Neural crest cell (in vitro differentiated cells): ENCODE measurements around the gene TCEA2. TPM values are rescaled to one million over a fixed set of nuclear protein-coding genes. Genes with fewer than 3 reads are reported as not detected.

Experiments
- DNase-seq: peaks from one replicate; pipeline ENCODE4 v3.0.0; 2021; ENCODE audit warnings: low read depth, mixed read lengths, low spot score
- H3K27ac Mint-ChIP-seq: one replicate; pipeline ENCODE4 v1.8.0; 2021; ENCODE audit warnings: mild to moderate bottlenecking, mixed read lengths; ENCODE audit not compliant: unreplicated experiment
- H3K27me3 Mint-ChIP-seq: 2 replicates; pipeline ENCODE4 v1.8.0; 2021; ENCODE audit warnings: low read depth, mild to moderate bottlenecking, mixed read lengths
- H3K36me3 Mint-ChIP-seq: 2 replicates; pipeline ENCODE4 v1.8.0; 2021; ENCODE audit warnings: low read depth, mild to moderate bottlenecking, mixed read lengths
- H3K4me1 Mint-ChIP-seq: 2 replicates; pipeline ENCODE4 v1.8.0; 2021; ENCODE audit warnings: mixed read lengths
- H3K4me3 Mint-ChIP-seq: one replicate; pipeline ENCODE4 v1.8.0; 2021; ENCODE audit warnings: mild to moderate bottlenecking, mixed read lengths
- H3K9me3 Mint-ChIP-seq: 2 replicates; pipeline ENCODE4 v1.8.0; 2021; ENCODE audit warnings: mixed read lengths
- CTCF ChIP-seq: fragments of 200-600 bp; sonication (generic); conservative IDR thresholded peaks from 2 replicates; pipeline ENCODE4 v1.5.0; 2021; ENCODE audit warnings: antibody characterized with exemption, mild to moderate bottlenecking
- total RNA-seq: library from RNA; stranded (reverse); gene quantifications from 2 replicates; pipeline ENCODE4 v1.2.1, GENCODE V29; 2021

Gene TCEA2
- total RNA-seq, 1 donor from 2014 or later: 82.5 TPM

- TF ChIP-seq CTCF: no peak
- no peak for DNase-seq
- H3K27me3 Mint-ChIP-seq: peaks cover 11% of the 10 kb centered on the region
- no peak overlapping the region for H3K27ac Mint-ChIP-seq
- H3K9me3 Mint-ChIP-seq: no peaks in the 10 kb centered on the region
- H3K36me3 Mint-ChIP-seq: no peaks in the 10 kb centered on the region
- peaks cover under 1% of the 10 kb centered on the region for H3K4me1 Mint-ChIP-seq
- H3K4me3 Mint-ChIP-seq: no peak overlapping the region
Measured at GRCh38 chr20:64107736-64108457, 44.9 kb downstream of the TCEA2 start.

GRCh38 chr20:64108731-64109681 lies 46.0 kb downstream of the TCEA2 start:
- DNase-seq: no peak
- H3K27ac Mint-ChIP-seq: no peak overlapping the region
- H3K4me1 Mint-ChIP-seq: no peaks in the 10 kb centered on the region
- no peak for TF ChIP-seq CTCF
- H3K9me3 Mint-ChIP-seq: no peaks in the 10 kb centered on the region
- no peak overlapping the region for H3K4me3 Mint-ChIP-seq
- H3K36me3 Mint-ChIP-seq: no peaks in the 10 kb centered on the region
- H3K27me3 Mint-ChIP-seq: no peaks in the 10 kb centered on the region

- DNase-seq: no peak
- TF ChIP-seq CTCF: no peak
- Mint-ChIP-seq H3K27me3 (no peaks in the 10 kb centered on the region), H3K9me3 (no peaks in the 10 kb centered on the region), H3K4me3 (no peak overlapping the region), H3K27ac (no peak overlapping the region), H3K36me3 (no peaks in the 10 kb centered on the region), H3K4me1 (no peaks in the 10 kb centered on the region)
Measured at GRCh38 chr20:64109831-64110391, 46.9 kb downstream of the TCEA2 start.

GRCh38 chr20:64110411-64111068 lies 47.5 kb downstream of the TCEA2 start:
- no peak overlapping the region for H3K4me3 Mint-ChIP-seq

More at GRCh38 chr20:64110411-64111068, 47.5 kb downstream of the TCEA2 start:
- DNase-seq: no peak
- H3K36me3 Mint-ChIP-seq: no peaks in the 10 kb centered on the region
- no peaks in the 10 kb centered on the region for H3K9me3 Mint-ChIP-seq
- no peaks in the 10 kb centered on the region for H3K4me1 Mint-ChIP-seq
- H3K27ac Mint-ChIP-seq: peak overlapping the region; percentile 27
- H3K27me3 Mint-ChIP-seq: no peaks in the 10 kb centered on the region
- no peak for TF ChIP-seq CTCF
